ENCODE measurements around the gene SLC39A12. TPM values are rescaled to one million over a fixed set of nuclear protein-coding genes. Genes with fewer than 3 reads are reported as not detected.
"Not testable (repeated sequence)": the region's sequence is repeated elsewhere in the genome, so short reads cannot be mapped to it uniquely, and the experiment has no call there.

SLC39A12 gene
- total RNA-seq, 2 donors from 2014 or later, result not detected

- no peaks in the 10 kb centered on the region for H3K27me3 Mint-ChIP-seq (ENCODE audit: insufficient read depth)
- no peak for DNase-seq
- Histone ChIP-seq H3K4me3 (ENCODE audit: low read length) (no peak overlapping the region), H3K27me3 (ENCODE audit: control insufficient read depth, insufficient read depth, low read length, poor library complexity, severe bottlenecking) (no peaks in the 10 kb centered on the region), H3K9me3 (ENCODE audit: control insufficient read depth, low read length) (no peaks in the 10 kb centered on the region), H3K9ac (ENCODE audit: extremely low read depth, low read length, poor library complexity, severe bottlenecking) (no peak overlapping the region), H3K4me1 (ENCODE audit: control insufficient read depth, insufficient read depth, low read length) (no peaks in the 10 kb centered on the region), H3K36me3 (ENCODE audit: control insufficient read depth, insufficient read depth, low read length) (no peaks in the 10 kb centered on the region), H3K27ac (ENCODE audit: low read depth, low read length) (no peak overlapping the region)
- no peak overlapping the region for H3K4me3 Mint-ChIP-seq
- no peaks in the 10 kb centered on the region for H3K9me3 Mint-ChIP-seq
- no peaks in the 10 kb centered on the region for H3K36me3 Mint-ChIP-seq (ENCODE audit: low read depth)
- WGBS, 2 experiments (ENCODE audit: insufficient coverage in 1 of 2, insufficient read length in 1 of 2), result 83 to 100% methylated on average over 2 to 4 of the region's 4 CpGs
- H3K27ac Mint-ChIP-seq, result no peak overlapping the region
- H3K4me1 Mint-ChIP-seq, result peaks cover 4% of the 10 kb centered on the region
- no peak for TF ChIP-seq CTCF (conservative IDR thresholded peaks at IDR 0.05)
Measured at GRCh38 chr10:17923728-17924127, 28.0 kb upstream of the SLC39A12 start.

- Histone ChIP-seq H3K9me3 (ENCODE audit: control insufficient read depth, low read length) (peaks cover 4% of the 10 kb centered on the region), H3K4me1 (ENCODE audit: control insufficient read depth, insufficient read depth, low read length) (no peaks in the 10 kb centered on the region), H3K27me3 (ENCODE audit: control insufficient read depth, insufficient read depth, low read length, poor library complexity, severe bottlenecking) (no peaks in the 10 kb centered on the region), H3K27ac (ENCODE audit: low read depth, low read length) (no peak overlapping the region), H3K9ac (ENCODE audit: extremely low read depth, low read length, poor library complexity, severe bottlenecking) (no peak overlapping the region), H3K4me3 (ENCODE audit: low read length) (no peak overlapping the region), H3K36me3 (ENCODE audit: control insufficient read depth, insufficient read depth, low read length) (no peaks in the 10 kb centered on the region)
- Mint-ChIP-seq H3K4me1 (no peaks in the 10 kb centered on the region), H3K9me3 (peaks cover 6% of the 10 kb centered on the region), H3K36me3 (ENCODE audit: low read depth) (no peaks in the 10 kb centered on the region), H3K27ac (no peak overlapping the region), H3K27me3 (ENCODE audit: insufficient read depth) (no peaks in the 10 kb centered on the region), H3K4me3 (no peak overlapping the region)
- 90% methylated on average over 2 of the region's 3 CpGs; no CpG with 5 or more reads in 1 of the 2 experiments for WGBS, 2 experiments (ENCODE audit: insufficient coverage in 1 of 2, insufficient read length in 1 of 2)
- TF ChIP-seq CTCF (conservative IDR thresholded peaks at IDR 0.05), result no peak
- DNase-seq, result no peak
Measured at GRCh38 chr10:17943033-17943745, 8.5 kb upstream of the SLC39A12 start.

- H3K4me3 Mint-ChIP-seq; H3K9me3 ChIP-seq (ENCODE audit: control insufficient read depth, low read length); H3K36me3 Mint-ChIP-seq (ENCODE audit: low read depth); H3K9me3 Mint-ChIP-seq; H3K9ac ChIP-seq (ENCODE audit: extremely low read depth, low read length, poor library complexity, severe bottlenecking); H3K27me3 ChIP-seq (ENCODE audit: control insufficient read depth, insufficient read depth, low read length, poor library complexity, severe bottlenecking); H3K27ac Mint-ChIP-seq; DNase-seq; H3K27ac ChIP-seq (ENCODE audit: low read depth, low read length); H3K4me3 ChIP-seq (ENCODE audit: low read length); H3K36me3 ChIP-seq (ENCODE audit: control insufficient read depth, insufficient read depth, low read length); H3K27me3 Mint-ChIP-seq (ENCODE audit: insufficient read depth): not testable (repeated sequence)
- peaks cover 19% of the 10 kb centered on the region for H3K4me1 Mint-ChIP-seq
- peaks cover 10% of the 10 kb centered on the region for H3K4me1 ChIP-seq (ENCODE audit: control insufficient read depth, insufficient read depth, low read length)
- whole genome bisulfite sequencing, 2 experiments (ENCODE audit: insufficient coverage in 1 of 2, insufficient read length in 1 of 2), result 95 to 96% methylated on average over 6 to 7 of the region's 7 CpGs
Measured at GRCh38 chr10:17950269-17950668, 1.4 kb upstream of the SLC39A12 start.

Data from endodermal cell (in vitro differentiated cells).